Type B pancreatic cell (in vitro differentiated cells): ENCODE data around the gene NLRP9. TPM values are rescaled to one million over a fixed set of nuclear protein-coding genes. Genes with fewer than 3 reads are reported as not detected.
A peak's percentile ranks its signal among the peaks of the same experiment; 100 is the strongest.

Experiments used
- DNase-seq: peaks from one replicate; pipeline ENCODE4 v3.0.0; 2021; ENCODE audit warnings: mixed read lengths; ENCODE audit not compliant: unreplicated experiment; ENCODE audit errors: extremely low spot score
- H3K27ac Mint-ChIP-seq: 2 replicates; pipeline ENCODE4 v1.8.0; 2021; ENCODE audit warnings: mild to moderate bottlenecking, mixed read lengths
- H3K27me3 Mint-ChIP-seq: 2 replicates; pipeline ENCODE4 v1.8.0; 2021; ENCODE audit warnings: mixed read lengths
- H3K36me3 Mint-ChIP-seq: 2 replicates; pipeline ENCODE4 v1.8.0; 2021; ENCODE audit warnings: mixed read lengths
- H3K4me1 Mint-ChIP-seq: one replicate; pipeline ENCODE4 v1.8.0; 2021; ENCODE audit warnings: mixed read lengths; ENCODE audit not compliant: unreplicated experiment
- H3K4me3 Mint-ChIP-seq: 2 replicates; pipeline ENCODE4 v1.8.0; 2021; ENCODE audit warnings: mild to moderate bottlenecking, mixed read lengths
- H3K9me3 Mint-ChIP-seq: 2 replicates; pipeline ENCODE4 v1.8.0; 2021; ENCODE audit warnings: mixed read lengths
- total RNA-seq: library from RNA; stranded (reverse); gene quantifications from 2 replicates; pipeline ENCODE4 v1.2.1, GENCODE V29; 2021; ENCODE audit warnings: low replicate concordance
- TF ChIP-seq, protein P1 (sequence below): fragments of 200-600 bp; sonication (generic); conservative IDR thresholded peaks from 2 replicates; pipeline ENCODE4 v1.5.0; 2021; ENCODE audit warnings: antibody characterized with exemption, mild to moderate bottlenecking

NLRP9 gene
- total RNA-seq, 1 donor from 2014 or later, result not detected

DNA sequence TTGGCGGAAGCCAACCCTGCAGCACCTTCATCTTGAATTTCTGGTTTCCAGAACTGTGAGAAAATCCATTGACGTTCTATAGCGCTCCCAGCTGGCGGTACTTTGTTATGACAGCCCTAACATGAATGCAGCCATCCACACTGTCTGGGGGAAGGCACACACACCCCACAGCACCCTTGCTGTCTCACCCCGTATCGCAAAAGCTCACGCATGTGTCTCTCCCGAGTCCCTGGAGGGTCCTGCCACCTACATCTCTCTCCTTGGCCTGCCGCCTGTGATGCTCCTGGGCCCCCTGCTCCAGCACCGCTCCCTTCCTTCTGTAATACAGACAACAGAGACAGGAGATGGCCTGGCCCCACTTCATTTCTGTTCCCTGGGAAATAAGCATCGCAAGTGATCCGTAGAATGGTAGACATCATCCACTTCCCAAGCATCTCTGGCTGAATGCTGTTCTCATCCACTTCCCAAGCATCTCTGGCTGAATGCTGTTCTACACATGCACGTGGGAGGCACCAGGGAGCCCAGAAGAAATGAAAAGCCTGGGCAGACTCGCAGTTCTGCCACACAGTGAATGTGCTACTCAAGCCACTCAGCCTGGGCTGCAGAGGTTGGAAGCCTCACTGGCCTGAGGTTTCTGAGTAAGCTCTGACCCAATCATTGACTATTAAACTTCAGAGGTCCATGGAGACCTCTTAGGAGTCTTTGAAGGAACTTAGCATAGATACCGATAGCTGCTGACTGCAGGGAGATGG is 33.5 kb downstream of the NLRP9 start:
- Mint-ChIP-seq H3K9me3 (no peaks in the 10 kb centered on the region), H3K36me3 (peaks cover 29% of the 10 kb centered on the region), H3K27me3 (no peaks in the 10 kb centered on the region), H3K4me3 (no peak overlapping the region), H3K27ac (no peak overlapping the region), H3K4me1 (no peaks in the 10 kb centered on the region)
- no peak for DNase-seq
- TF ChIP-seq, protein P1, sequence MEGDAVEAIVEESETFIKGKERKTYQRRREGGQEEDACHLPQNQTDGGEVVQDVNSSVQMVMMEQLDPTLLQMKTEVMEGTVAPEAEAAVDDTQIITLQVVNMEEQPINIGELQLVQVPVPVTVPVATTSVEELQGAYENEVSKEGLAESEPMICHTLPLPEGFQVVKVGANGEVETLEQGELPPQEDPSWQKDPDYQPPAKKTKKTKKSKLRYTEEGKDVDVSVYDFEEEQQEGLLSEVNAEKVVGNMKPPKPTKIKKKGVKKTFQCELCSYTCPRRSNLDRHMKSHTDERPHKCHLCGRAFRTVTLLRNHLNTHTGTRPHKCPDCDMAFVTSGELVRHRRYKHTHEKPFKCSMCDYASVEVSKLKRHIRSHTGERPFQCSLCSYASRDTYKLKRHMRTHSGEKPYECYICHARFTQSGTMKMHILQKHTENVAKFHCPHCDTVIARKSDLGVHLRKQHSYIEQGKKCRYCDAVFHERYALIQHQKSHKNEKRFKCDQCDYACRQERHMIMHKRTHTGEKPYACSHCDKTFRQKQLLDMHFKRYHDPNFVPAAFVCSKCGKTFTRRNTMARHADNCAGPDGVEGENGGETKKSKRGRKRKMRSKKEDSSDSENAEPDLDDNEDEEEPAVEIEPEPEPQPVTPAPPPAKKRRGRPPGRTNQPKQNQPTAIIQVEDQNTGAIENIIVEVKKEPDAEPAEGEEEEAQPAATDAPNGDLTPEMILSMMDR, result no peak

DNA sequence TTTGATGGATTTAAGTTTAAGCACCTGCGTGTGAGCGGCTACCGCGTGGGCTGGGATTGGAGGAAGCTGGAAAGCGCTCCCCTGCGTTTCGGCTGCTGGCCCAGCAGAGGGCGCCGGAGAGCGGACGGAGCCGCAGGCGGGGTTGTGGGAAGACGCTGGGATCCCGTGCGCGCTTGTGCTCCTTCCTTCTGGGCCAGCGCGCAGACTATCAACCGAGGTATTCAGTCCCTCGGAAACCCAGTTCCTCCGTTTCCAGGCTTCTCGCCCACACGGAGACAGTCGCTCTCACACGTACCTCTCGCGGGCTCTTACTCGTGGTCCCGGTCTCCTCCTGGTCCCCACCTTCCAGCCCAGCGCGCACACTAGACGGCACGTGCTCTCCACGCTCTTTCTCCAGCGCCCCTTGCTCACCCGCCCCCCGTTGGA is 34.4 kb downstream of the NLRP9 start:
- no peaks in the 10 kb centered on the region for H3K27me3 Mint-ChIP-seq
- H3K4me3 Mint-ChIP-seq, result no peak overlapping the region
- peaks cover 33% of the 10 kb centered on the region for H3K36me3 Mint-ChIP-seq
- TF ChIP-seq, protein P1, result peak; percentile 67
- H3K4me1 Mint-ChIP-seq, result no peaks in the 10 kb centered on the region
- no peak overlapping the region for H3K27ac Mint-ChIP-seq
- DNase-seq, result no peak
- no peaks in the 10 kb centered on the region for H3K9me3 Mint-ChIP-seq

DNA sequence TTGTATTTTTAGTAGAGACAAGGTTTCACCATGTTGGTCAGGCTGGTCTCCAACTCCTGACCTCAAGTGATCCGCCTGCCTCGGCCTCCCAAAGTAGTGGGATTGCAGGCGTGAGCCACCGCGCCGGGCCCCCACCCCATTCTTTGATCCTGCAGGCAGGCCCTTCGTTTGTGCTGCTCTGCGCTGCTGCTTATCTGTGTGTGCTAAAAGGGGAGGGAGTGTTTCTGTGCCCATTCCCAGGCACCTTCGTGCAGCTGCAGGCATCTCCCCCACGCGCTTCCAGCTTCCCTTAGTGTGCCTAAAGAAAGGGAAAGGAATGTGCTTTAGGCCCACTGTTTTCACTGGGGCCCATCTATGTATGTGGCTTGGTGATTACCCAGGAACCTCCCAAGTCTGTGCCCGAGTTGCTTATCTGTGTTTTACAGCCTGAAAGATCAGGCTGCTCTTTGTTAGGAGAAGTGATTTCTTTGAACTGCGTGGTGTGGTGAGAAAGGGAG is 36.0 kb downstream of the NLRP9 start:
- H3K36me3 Mint-ChIP-seq, result peaks cover 33% of the 10 kb centered on the region
- H3K27ac Mint-ChIP-seq, result no peak overlapping the region
- DNase-seq, result no peak
- TF ChIP-seq, protein P1, result no peak
- no peaks in the 10 kb centered on the region for H3K4me1 Mint-ChIP-seq
- H3K4me3 Mint-ChIP-seq, result no peak overlapping the region
- no peaks in the 10 kb centered on the region for H3K9me3 Mint-ChIP-seq
- H3K27me3 Mint-ChIP-seq, result no peaks in the 10 kb centered on the region

DNA sequence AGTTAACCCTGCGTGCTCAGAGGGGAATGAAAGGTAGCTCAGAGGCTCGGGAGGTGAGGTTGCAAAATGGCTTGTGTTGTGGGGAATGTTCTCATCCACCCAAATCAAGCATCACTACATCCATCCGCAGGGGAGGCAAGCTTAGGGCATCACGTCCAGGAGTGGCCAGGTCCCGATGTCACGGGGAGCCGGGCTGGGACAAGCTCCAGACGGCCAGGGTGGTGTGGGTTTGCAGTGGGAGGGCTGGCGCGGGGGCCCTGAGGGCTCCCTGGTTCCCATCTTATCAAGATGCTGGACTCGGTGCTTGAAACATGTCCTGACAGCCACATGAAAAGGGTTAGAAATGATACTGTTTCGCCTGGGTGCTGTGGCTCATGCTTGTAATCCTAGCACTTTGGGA is 37.4 kb downstream of the NLRP9 start:
- H3K27ac Mint-ChIP-seq, result no peak overlapping the region
- H3K9me3 Mint-ChIP-seq, result no peaks in the 10 kb centered on the region
- H3K4me3 Mint-ChIP-seq, result no peak overlapping the region
- no peaks in the 10 kb centered on the region for H3K27me3 Mint-ChIP-seq
- TF ChIP-seq, protein P1, result no peak
- H3K4me1 Mint-ChIP-seq, result no peaks in the 10 kb centered on the region
- DNase-seq, result no peak
- peaks cover 33% of the 10 kb centered on the region for H3K36me3 Mint-ChIP-seq

DNA sequence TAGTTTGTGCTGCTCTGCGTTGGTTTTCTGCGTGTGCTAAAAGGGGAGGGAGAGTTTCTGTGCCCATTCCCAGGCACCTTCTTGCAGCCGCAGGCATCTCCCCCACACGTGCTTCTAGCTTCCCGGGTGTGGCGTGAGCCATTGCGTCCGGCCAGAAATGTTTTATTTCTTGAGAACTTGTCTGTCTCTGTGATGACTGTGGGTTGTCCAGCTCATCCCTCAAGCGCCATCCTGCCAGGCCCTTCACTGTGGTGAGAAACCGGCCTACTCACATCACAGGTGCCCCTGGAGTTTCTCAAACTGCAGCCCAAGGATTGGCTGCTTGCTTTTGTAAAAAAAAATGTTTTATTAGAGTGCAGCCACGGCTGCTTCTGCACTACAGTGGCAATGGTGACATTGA is 39.0 kb downstream of the NLRP9 start:
- Mint-ChIP-seq H3K27ac (no peak overlapping the region), H3K36me3 (peaks cover 20% of the 10 kb centered on the region), H3K4me3 (no peak overlapping the region), H3K4me1 (no peaks in the 10 kb centered on the region), H3K9me3 (no peaks in the 10 kb centered on the region), H3K27me3 (no peaks in the 10 kb centered on the region)
- TF ChIP-seq, protein P1, result no peak
- DNase-seq, result no peak
